Measurements from ENCODE around the gene SEC24A. TPM values are rescaled to one million over a fixed set of nuclear protein-coding genes. Genes with fewer than 3 reads are reported as not detected.

The SEC24A gene
- total RNA-seq, 2 donors from 2014 or later, result 15.5 to 20.0 TPM

GRCh38 chr5:134608555-134608954 is 40.0 kb upstream of the SEC24A start:
- H3K36me3 ChIP-seq, result peaks cover 0 to 18% of the 10 kb centered on the region in 2 donors
- H3K27me3 ChIP-seq (replicated peaks; ENCODE audit: insufficient read depth), result no peaks in the 10 kb centered on the region
- 85% methylated on average over 3 of the region's 3 CpGs for WGBS
- no peaks in the 10 kb centered on the region for H3K4me1 ChIP-seq (replicated peaks)
- H3K27ac ChIP-seq, result no peak overlapping the region
- no peaks in the 10 kb centered on the region for H3K9me3 ChIP-seq
- no peak for DNase-seq (ENCODE audit: low spot score)
- intact Hi-C loops (cut with DNase I), result no loop called here
- TF ChIP-seq POLR2AphosphoS5 (IDR thresholded peaks at IDR 0.05), result no peak
- TF ChIP-seq POLR2A (IDR thresholded peaks at IDR 0.05), result no peak
- H3K4me3 ChIP-seq, result no peak overlapping the region

DNA sequence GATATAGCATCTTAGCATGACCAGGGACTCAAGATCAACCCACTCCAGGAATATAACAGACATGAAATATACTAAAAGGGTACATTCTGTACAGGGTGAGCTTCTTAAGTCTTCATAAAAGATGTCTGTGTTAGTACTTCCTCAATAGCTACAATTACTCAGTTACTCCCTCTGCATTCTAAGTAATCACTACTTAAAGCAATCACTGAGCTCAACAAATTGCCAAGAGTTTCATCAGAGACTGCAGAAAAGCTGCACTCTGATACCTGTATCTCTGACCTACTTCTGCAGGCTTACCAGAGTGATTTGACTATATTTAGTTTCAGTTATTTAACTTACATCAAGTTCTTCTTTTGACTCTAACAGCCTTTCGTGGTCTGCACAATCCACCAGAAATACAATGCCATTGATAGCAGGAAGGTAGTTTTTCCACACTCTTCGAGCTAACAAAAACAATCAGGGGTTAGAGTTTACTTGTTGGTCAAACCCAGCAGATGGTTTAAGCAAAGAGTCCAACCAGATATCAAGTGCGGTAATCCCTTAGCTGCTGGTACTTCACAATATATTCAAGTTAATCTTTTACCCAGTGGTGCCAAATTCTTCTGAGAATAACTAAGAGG is 39.2 kb upstream of the SEC24A start:
- no peak for DNase-seq (ENCODE audit: low spot score)
- H3K27me3 ChIP-seq (replicated peaks; ENCODE audit: insufficient read depth), result no peaks in the 10 kb centered on the region
- H3K36me3 ChIP-seq, result peaks cover 0 to 16% of the 10 kb centered on the region in 2 donors
- no peak overlapping the region for H3K4me3 ChIP-seq
- no peak overlapping the region for H3K27ac ChIP-seq
- intact Hi-C loops (cut with DNase I), result no loop called here
- 69% methylated on average over 3 of the region's 3 CpGs for WGBS
- TF ChIP-seq CTCF (IDR thresholded peaks at IDR 0.05) (no peak), POLR2AphosphoS5 (IDR thresholded peaks at IDR 0.05) (no peak), POLR2A (IDR thresholded peaks at IDR 0.05) (no peak)
- no peaks in the 10 kb centered on the region for H3K9me3 ChIP-seq
- no peaks in the 10 kb centered on the region for H3K4me1 ChIP-seq (replicated peaks)

DNA sequence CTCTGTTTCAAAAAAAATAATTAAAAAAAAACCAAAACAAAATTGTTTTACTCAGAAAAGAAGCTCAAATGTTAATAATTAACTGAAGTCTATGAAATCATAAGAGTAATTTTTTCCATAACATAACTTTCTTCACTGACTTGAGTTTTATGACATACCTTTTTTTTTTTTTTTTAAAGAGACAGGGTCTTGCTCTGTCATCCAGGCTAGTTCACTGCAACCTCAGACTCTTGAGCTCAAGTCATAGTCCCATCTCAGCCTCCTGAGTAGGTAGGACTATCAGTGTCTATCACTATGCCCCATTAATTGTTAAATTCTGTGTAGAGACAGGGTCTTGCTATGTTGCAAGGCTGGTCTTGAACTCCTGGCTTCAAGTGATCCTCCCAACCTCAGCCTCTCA is 37.9 kb upstream of the SEC24A start:
- no peak for DNase-seq (ENCODE audit: low spot score)
- Histone ChIP-seq H3K27ac (no peak overlapping the region), H3K27me3 (replicated peaks; ENCODE audit: insufficient read depth) (no peaks in the 10 kb centered on the region), H3K9me3 (no peaks in the 10 kb centered on the region), H3K4me3 (no peak overlapping the region), H3K4me1 (replicated peaks) (no peaks in the 10 kb centered on the region), H3K36me3 (peaks cover 0 to 13% of the 10 kb centered on the region in 2 donors)
- intact Hi-C loops (cut with DNase I), result no loop called here
- TF ChIP-seq POLR2AphosphoS5 (IDR thresholded peaks at IDR 0.05), result no peak
- no peak for TF ChIP-seq POLR2A (IDR thresholded peaks at IDR 0.05)
- no peak for TF ChIP-seq CTCF (IDR thresholded peaks at IDR 0.05)

DNA sequence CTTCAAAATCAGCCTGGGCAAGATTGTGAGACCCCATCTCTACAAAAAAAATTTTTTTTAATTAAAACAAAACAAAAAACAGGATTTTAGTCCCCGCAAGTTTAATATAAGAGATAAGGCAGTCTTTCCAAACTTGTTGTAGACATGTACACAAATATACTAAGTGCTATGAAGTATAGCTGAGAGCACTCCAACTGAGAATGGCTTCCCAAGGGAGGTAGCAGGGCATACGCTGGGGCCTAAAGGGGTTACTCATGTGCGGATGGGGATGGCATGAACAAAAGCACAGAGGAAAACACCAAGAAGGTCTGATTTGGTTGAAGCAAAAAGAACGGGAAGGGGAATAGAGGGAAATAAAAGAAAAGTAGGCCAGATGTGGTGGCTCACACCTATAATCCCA is 37.1 kb upstream of the SEC24A start:
- H3K4me1 ChIP-seq (replicated peaks), result no peaks in the 10 kb centered on the region
- peak overlapping the region in 1 of 2 donors; percentile 56 for H3K27ac ChIP-seq
- intact Hi-C loops (cut with DNase I), result no loop called here
- no peaks in the 10 kb centered on the region for H3K9me3 ChIP-seq
- TF ChIP-seq CTCF (IDR thresholded peaks at IDR 0.05), result no peak
- TF ChIP-seq POLR2AphosphoS5 (IDR thresholded peaks at IDR 0.05), result no peak
- TF ChIP-seq POLR2A (IDR thresholded peaks at IDR 0.05), result no peak
- no peaks in the 10 kb centered on the region for H3K27me3 ChIP-seq (replicated peaks; ENCODE audit: insufficient read depth)
- no peak for DNase-seq (ENCODE audit: low spot score)
- no peak overlapping the region for H3K4me3 ChIP-seq
- H3K36me3 ChIP-seq, result peaks cover 0 to 7% of the 10 kb centered on the region in 2 donors
- 96% methylated on average over 4 of the region's 4 CpGs for WGBS

DNA sequence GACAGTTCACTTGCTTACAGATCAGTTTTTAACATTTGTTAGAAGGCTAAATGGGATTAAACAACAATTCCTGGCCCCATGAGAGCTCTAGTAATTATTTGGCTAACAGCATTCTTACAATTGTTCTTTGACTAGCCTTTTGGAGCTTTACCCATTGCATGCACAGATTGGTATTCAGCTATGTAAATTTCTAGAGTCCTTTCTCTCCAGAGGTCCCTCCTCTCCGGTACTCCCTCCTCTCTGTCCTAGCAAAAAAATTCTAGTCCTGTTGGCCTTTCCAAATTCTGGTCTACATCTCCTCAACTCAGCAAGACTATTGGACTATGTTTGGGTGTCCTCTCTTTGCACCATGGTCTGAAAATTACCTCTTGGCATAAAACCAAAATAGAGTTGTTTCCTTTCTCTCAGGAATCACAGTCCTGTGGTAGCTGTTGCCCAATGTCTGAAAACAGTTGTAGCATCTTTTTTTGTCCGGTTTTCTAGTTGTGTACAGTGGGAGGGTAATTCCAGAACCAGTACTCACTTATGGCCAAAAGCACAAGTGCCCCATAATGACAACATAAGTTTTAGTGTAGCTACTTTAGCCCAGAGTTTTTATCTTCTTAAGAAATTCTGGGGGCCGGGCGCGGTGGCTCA is 34.0 kb upstream of the SEC24A start:
- H3K36me3 ChIP-seq, result no peaks in the 10 kb centered on the region
- H3K27me3 ChIP-seq (replicated peaks; ENCODE audit: insufficient read depth), result no peaks in the 10 kb centered on the region
- 95% methylated on average over 5 of the region's 5 CpGs for WGBS
- TF ChIP-seq CTCF (IDR thresholded peaks at IDR 0.05) (no peak), POLR2A (IDR thresholded peaks at IDR 0.05) (no peak), POLR2AphosphoS5 (IDR thresholded peaks at IDR 0.05) (no peak)
- intact Hi-C loops (cut with DNase I), result no loop called here
- H3K4me1 ChIP-seq (replicated peaks), result no peaks in the 10 kb centered on the region
- H3K4me3 ChIP-seq, result no peak overlapping the region
- H3K27ac ChIP-seq, result peak overlapping the region in 1 of 2 donors; percentile 56
- no peaks in the 10 kb centered on the region for H3K9me3 ChIP-seq
- DNase-seq (ENCODE audit: low spot score), result no peak

Measured in prostate gland (tissue), 2 donors.